NCI-H2107 treated with DMSO at 0.1 percent for 48 hours (cell line): ENCODE data around the gene USE1.

ENCODE experiments used
- DNase-seq: peaks from one replicate; lab custom pipeline; 2025; ENCODE audit not compliant: unreplicated experiment; lab: John Stamatoyannopoulos, UW

Gene USE1

GRCh38 chr19:17235971-17236777, 21.0 kb downstream of the USE1 start:
- DNase-seq: no peak

GRCh38 chr19:17236811-17237543, 21.8 kb downstream of the USE1 start:
- no peak for DNase-seq

GRCh38 chr19:17237747-17238706, 22.9 kb downstream of the USE1 start:
- no peak for DNase-seq

- no peak for DNase-seq
Observed at GRCh38 chr19:17240062-17240752, 25.1 kb downstream of the USE1 start.

- DNase-seq: no peak
Observed at GRCh38 chr19:17240826-17241399, 25.8 kb downstream of the USE1 start.

GRCh38 chr19:17242431-17243208, 27.5 kb downstream of the USE1 start:
- DNase-seq: no peak

GRCh38 chr19:17243211-17243829, 28.2 kb downstream of the USE1 start:
- no peak for DNase-seq

GRCh38 chr19:17243830-17244617, 28.9 kb downstream of the USE1 start:
- DNase-seq: no peak

- DNase-seq: no peak
Observed at GRCh38 chr19:17244618-17245534, 29.7 kb downstream of the USE1 start.

GRCh38 chr19:17245535-17245984, 30.4 kb downstream of the USE1 start, which contains the start of gene NR2F6:
Gene NR2F6, minus strand, starts transcription at chr19:17245919. Its CDS starts 699 bp downstream, at chr19:17245220.
- DNase-seq: no peak

- no peak for DNase-seq
Observed at GRCh38 chr19:17246681-17247425, 31.7 kb downstream of the USE1 start.

GRCh38 chr19:17248011-17248776, 33.0 kb downstream of the USE1 start:
- peak; percentile 56 for DNase-seq

GRCh38 chr19:17249887-17250548, 34.9 kb downstream of the USE1 start:
- no peak for DNase-seq

- no peak for DNase-seq
Observed at GRCh38 chr19:17254636-17255035, 39.5 kb downstream of the USE1 start.

- peak; percentile 73 for DNase-seq
Observed at GRCh38 chr19:17255150-17255621, 40.0 kb downstream of the USE1 start.
